ENCODE measurements around the gene THOC7.

THOC7 gene

GRCh38 chr3:63863150-63864007, at the start of gene THOC7, which contains the start of gene ATXN7:
THOC7 (minus strand) TSS chr3:63863805; CDS start chr3:63863790, 15 bp downstream.
ATXN7 (plus strand) TSS chr3:63863867; CDS start chr3:63912599, 48,732 bp downstream.
- DNase-seq (ENCODE audit: low read depth, low spot score), result peak; percentile 28
- no peaks in the 10 kb centered on the region for H3K27me3 ChIP-seq (ENCODE audit: insufficient read depth, insufficient read length)
- no peak for TF ChIP-seq YY1 (IDR thresholded peaks at IDR 0.05; ENCODE audit: insufficient read depth, insufficient read length)
- no peak for TF ChIP-seq ZNF274 (IDR thresholded peaks at IDR 0.05; ENCODE audit: low read depth, low read length)
- TF ChIP-seq SUZ12 (IDR thresholded peaks at IDR 0.05; ENCODE audit: extremely low read depth, insufficient read depth, insufficient read length), result no peak
- H3K36me3 ChIP-seq (ENCODE audit: insufficient read depth, insufficient read length, low read length), result peaks cover 14% of the 10 kb centered on the region
- peak within 1 kb of the TSS; percentile 88 for H3K4me3 ChIP-seq (ENCODE audit: insufficient read length, low read depth)
- peaks cover 3% of the 10 kb centered on the region for H3K4me1 ChIP-seq (ENCODE audit: insufficient read depth, insufficient read length)
- H3K9ac ChIP-seq (ENCODE audit: insufficient read length, low read depth), result peak within 1 kb of the TSS; percentile 91
- no peaks in the 10 kb centered on the region for H3K9me3 ChIP-seq (ENCODE audit: insufficient read depth, low read length)

GRCh38 chr3:63912768-63913588, 49.4 kb upstream of the THOC7 start:
- H3K36me3 ChIP-seq (ENCODE audit: insufficient read depth, insufficient read length, low read length), result peaks cover 38% of the 10 kb centered on the region
- H3K27me3 ChIP-seq (ENCODE audit: insufficient read depth, insufficient read length), result no peaks in the 10 kb centered on the region
- no peak for DNase-seq (ENCODE audit: low read depth, low spot score)
- peak overlapping the region; percentile 76 for H3K4me3 ChIP-seq (ENCODE audit: insufficient read length, low read depth)
- TF ChIP-seq SUZ12 (IDR thresholded peaks at IDR 0.05; ENCODE audit: extremely low read depth, insufficient read depth, insufficient read length), result no peak
- no peak for TF ChIP-seq ZNF274 (IDR thresholded peaks at IDR 0.05; ENCODE audit: low read depth, low read length)
- no peak for TF ChIP-seq YY1 (IDR thresholded peaks at IDR 0.05; ENCODE audit: insufficient read depth, insufficient read length)
- peak overlapping the region; percentile 81 for H3K9ac ChIP-seq (ENCODE audit: insufficient read length, low read depth)
- no peaks in the 10 kb centered on the region for H3K4me1 ChIP-seq (ENCODE audit: insufficient read depth, insufficient read length)
- no peaks in the 10 kb centered on the region for H3K9me3 ChIP-seq (ENCODE audit: insufficient read depth, low read length)

- peak; percentile 80 for DNase-seq (ENCODE audit: low read depth, low spot score)
- Histone ChIP-seq H3K9ac (ENCODE audit: insufficient read length, low read depth) (peak within 1 kb of the TSS; percentile 89), H3K36me3 (ENCODE audit: insufficient read depth, insufficient read length, low read length) (peaks cover 30% of the 10 kb centered on the region), H3K27me3 (ENCODE audit: insufficient read depth, insufficient read length) (no peaks in the 10 kb centered on the region), H3K9me3 (ENCODE audit: insufficient read depth, low read length) (no peaks in the 10 kb centered on the region), H3K4me1 (ENCODE audit: insufficient read depth, insufficient read length) (no peaks in the 10 kb centered on the region), H3K4me3 (ENCODE audit: insufficient read length, low read depth) (peak within 1 kb of the TSS; percentile 76)
- TF ChIP-seq SUZ12 (IDR thresholded peaks at IDR 0.05; ENCODE audit: extremely low read depth, insufficient read depth, insufficient read length) (no peak), YY1 (IDR thresholded peaks at IDR 0.05; ENCODE audit: insufficient read depth, insufficient read length) (no peak), ZNF274 (IDR thresholded peaks at IDR 0.05; ENCODE audit: low read depth, low read length) (no peak)
Measured at GRCh38 chr3:63911873-63912767, 48.5 kb upstream of the THOC7 start, which contains the start of gene SCAANT1. SCAANT1 (minus strand) TSS chr3:63912383.

- no peak for DNase-seq (ENCODE audit: low read depth, low spot score)
- no peaks in the 10 kb centered on the region for H3K27me3 ChIP-seq (ENCODE audit: insufficient read depth, insufficient read length)
- H3K9me3 ChIP-seq (ENCODE audit: insufficient read depth, low read length), result no peaks in the 10 kb centered on the region
- H3K4me1 ChIP-seq (ENCODE audit: insufficient read depth, insufficient read length), result no peaks in the 10 kb centered on the region
- TF ChIP-seq ZNF274 (IDR thresholded peaks at IDR 0.05; ENCODE audit: low read depth, low read length), result no peak
- TF ChIP-seq YY1 (IDR thresholded peaks at IDR 0.05; ENCODE audit: insufficient read depth, insufficient read length), result no peak
- no peak for TF ChIP-seq SUZ12 (IDR thresholded peaks at IDR 0.05; ENCODE audit: extremely low read depth, insufficient read depth, insufficient read length)
- peak overlapping the region; percentile 76 for H3K4me3 ChIP-seq (ENCODE audit: insufficient read length, low read depth)
- H3K36me3 ChIP-seq (ENCODE audit: insufficient read depth, insufficient read length, low read length), result peaks cover 23% of the 10 kb centered on the region
- peak overlapping the region; percentile 89 for H3K9ac ChIP-seq (ENCODE audit: insufficient read length, low read depth)
Measured at GRCh38 chr3:63911509-63911872, 47.9 kb upstream of the THOC7 start.

- Histone ChIP-seq H3K4me3 (ENCODE audit: insufficient read length, low read depth) (peak overlapping the region; percentile 76), H3K4me1 (ENCODE audit: insufficient read depth, insufficient read length) (no peaks in the 10 kb centered on the region)
- no peak for TF ChIP-seq ZNF274 (IDR thresholded peaks at IDR 0.05; ENCODE audit: low read depth, low read length)
- no peak for TF ChIP-seq YY1 (IDR thresholded peaks at IDR 0.05; ENCODE audit: insufficient read depth, insufficient read length)
- no peak for TF ChIP-seq SUZ12 (IDR thresholded peaks at IDR 0.05; ENCODE audit: extremely low read depth, insufficient read depth, insufficient read length)
Measured at GRCh38 chr3:63910891-63911290, 47.3 kb upstream of the THOC7 start.

GRCh38 chr3:63910001-63910400, 46.4 kb upstream of the THOC7 start:
- no peak for DNase-seq (ENCODE audit: low read depth, low spot score)
- no peak for TF ChIP-seq YY1 (IDR thresholded peaks at IDR 0.05; ENCODE audit: insufficient read depth, insufficient read length)
- Histone ChIP-seq H3K9me3 (ENCODE audit: insufficient read depth, low read length) (no peaks in the 10 kb centered on the region), H3K4me1 (ENCODE audit: insufficient read depth, insufficient read length) (no peaks in the 10 kb centered on the region), H3K36me3 (ENCODE audit: insufficient read depth, insufficient read length, low read length) (peaks cover 12% of the 10 kb centered on the region), H3K4me3 (ENCODE audit: insufficient read length, low read depth) (no peak overlapping the region), H3K27me3 (ENCODE audit: insufficient read depth, insufficient read length) (no peaks in the 10 kb centered on the region), H3K9ac (ENCODE audit: insufficient read length, low read depth) (no peak overlapping the region)

More at GRCh38 chr3:63910891-63911290, 47.3 kb upstream of the THOC7 start:
- H3K27me3 ChIP-seq (ENCODE audit: insufficient read depth, insufficient read length), result no peaks in the 10 kb centered on the region
- H3K36me3 ChIP-seq (ENCODE audit: insufficient read depth, insufficient read length, low read length), result peaks cover 21% of the 10 kb centered on the region
- H3K9me3 ChIP-seq (ENCODE audit: insufficient read depth, low read length), result no peaks in the 10 kb centered on the region
- DNase-seq (ENCODE audit: low read depth, low spot score), result no peak
- peak overlapping the region; percentile 89 for H3K9ac ChIP-seq (ENCODE audit: insufficient read length, low read depth)

Measured in NT2/D1 (cell line).